Transverse colon (tissue), 4 donors: Measurements from ENCODE around the gene NT5DC3.

ENCODE experiments used
- POLR2AphosphoS5 ChIP-seq, 3 donors: sonication (generic); formaldehyde crosslinking; IDR thresholded peaks; one replicate each; pipeline ENCODE4 v1.6.1; 2016; ENCODE audit warnings: antibody characterized with exemption in 3 of 3
- TF ChIP-seq, protein P1 (sequence below), 5 experiments: fragments of 200-600 bp in 3 of 5; fragments of 450-650 bp in 2 of 5; sonication (generic) in 3 of 5; IDR thresholded peaks; 1 replicate in 2 of 5; 2 replicates in 3 of 5; pipeline ENCODE4 v1.5.1; 2016 to 2017; ENCODE audit warnings: antibody characterized with exemption in 5 of 5, inconsistent platforms in 3 of 5, mild to moderate bottlenecking in 2 of 5, moderate library complexity in 1 of 5

DNA sequence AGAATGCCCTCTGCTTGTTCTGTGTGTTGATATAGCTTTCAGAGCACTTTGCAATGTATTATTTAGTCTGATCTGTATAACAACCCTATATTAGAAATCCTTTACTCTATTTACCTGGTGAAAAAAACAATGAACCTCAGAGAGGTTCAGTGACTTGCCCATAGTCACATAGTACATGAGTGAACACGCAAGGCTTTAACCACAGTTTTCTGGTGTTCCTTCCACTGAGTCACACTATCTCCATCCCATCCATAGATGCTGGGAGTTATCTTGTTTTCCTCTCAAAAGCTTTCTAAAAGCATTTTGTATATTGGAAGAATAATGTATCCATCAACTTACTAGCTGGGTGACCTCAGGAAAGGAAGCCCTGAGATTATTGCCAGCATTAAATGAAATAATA is 104.5 kb downstream of the NT5DC3 start:
- no peak for TF ChIP-seq POLR2AphosphoS5 (IDR thresholded peaks at IDR 0.05)
- TF ChIP-seq, protein P1, sequence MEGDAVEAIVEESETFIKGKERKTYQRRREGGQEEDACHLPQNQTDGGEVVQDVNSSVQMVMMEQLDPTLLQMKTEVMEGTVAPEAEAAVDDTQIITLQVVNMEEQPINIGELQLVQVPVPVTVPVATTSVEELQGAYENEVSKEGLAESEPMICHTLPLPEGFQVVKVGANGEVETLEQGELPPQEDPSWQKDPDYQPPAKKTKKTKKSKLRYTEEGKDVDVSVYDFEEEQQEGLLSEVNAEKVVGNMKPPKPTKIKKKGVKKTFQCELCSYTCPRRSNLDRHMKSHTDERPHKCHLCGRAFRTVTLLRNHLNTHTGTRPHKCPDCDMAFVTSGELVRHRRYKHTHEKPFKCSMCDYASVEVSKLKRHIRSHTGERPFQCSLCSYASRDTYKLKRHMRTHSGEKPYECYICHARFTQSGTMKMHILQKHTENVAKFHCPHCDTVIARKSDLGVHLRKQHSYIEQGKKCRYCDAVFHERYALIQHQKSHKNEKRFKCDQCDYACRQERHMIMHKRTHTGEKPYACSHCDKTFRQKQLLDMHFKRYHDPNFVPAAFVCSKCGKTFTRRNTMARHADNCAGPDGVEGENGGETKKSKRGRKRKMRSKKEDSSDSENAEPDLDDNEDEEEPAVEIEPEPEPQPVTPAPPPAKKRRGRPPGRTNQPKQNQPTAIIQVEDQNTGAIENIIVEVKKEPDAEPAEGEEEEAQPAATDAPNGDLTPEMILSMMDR (IDR thresholded peaks at IDR 0.05) = no peak
